ENCODE measurements around the gene ERI3.

DNA sequence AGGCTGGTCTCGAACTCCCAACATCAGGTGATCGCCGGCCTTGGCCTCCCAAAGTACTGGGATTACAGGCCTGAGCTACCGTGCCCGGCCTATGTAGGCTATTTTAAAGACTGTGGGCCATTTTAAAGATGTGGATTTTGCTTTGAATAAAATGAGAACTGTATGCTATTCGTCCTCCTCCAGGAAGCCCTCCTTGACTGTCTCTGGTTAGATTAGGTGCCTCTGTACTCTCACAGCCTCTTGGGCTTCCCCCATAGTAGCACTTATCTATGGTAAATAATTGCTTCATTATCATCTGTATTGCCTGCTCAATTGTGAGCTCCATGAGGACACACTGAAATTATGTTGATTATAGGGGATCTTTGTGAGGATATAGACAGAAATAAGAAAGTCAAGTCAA lies 20.5 kb upstream of the ERI3 start:
- TF ChIP-seq, protein P1, sequence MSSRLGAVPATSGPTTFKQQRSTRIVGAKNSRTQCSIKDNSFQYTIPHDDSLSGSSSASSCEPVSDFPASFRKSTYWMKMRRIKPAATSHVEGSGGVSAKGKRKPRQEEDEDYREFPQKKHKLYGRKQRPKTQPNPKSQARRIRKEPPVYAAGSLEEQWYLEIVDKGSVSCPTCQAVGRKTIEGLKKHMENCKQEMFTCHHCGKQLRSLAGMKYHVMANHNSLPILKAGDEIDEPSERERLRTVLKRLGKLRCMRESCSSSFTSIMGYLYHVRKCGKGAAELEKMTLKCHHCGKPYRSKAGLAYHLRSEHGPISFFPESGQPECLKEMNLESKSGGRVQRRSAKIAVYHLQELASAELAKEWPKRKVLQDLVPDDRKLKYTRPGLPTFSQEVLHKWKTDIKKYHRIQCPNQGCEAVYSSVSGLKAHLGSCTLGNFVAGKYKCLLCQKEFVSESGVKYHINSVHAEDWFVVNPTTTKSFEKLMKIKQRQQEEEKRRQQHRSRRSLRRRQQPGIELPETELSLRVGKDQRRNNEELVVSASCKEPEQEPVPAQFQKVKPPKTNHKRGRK (tag; IDR thresholded peaks at IDR 0.05): no peak
- no peak for TF ChIP-seq CTBP1 (IDR thresholded peaks at IDR 0.05; ENCODE audit: borderline replicate concordance)
- TF ChIP-seq, protein P2, sequence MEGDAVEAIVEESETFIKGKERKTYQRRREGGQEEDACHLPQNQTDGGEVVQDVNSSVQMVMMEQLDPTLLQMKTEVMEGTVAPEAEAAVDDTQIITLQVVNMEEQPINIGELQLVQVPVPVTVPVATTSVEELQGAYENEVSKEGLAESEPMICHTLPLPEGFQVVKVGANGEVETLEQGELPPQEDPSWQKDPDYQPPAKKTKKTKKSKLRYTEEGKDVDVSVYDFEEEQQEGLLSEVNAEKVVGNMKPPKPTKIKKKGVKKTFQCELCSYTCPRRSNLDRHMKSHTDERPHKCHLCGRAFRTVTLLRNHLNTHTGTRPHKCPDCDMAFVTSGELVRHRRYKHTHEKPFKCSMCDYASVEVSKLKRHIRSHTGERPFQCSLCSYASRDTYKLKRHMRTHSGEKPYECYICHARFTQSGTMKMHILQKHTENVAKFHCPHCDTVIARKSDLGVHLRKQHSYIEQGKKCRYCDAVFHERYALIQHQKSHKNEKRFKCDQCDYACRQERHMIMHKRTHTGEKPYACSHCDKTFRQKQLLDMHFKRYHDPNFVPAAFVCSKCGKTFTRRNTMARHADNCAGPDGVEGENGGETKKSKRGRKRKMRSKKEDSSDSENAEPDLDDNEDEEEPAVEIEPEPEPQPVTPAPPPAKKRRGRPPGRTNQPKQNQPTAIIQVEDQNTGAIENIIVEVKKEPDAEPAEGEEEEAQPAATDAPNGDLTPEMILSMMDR (IDR thresholded peaks at IDR 0.05 in 2 of 3, conservative IDR thresholded peaks at IDR 0.05 in 1 of 3; ENCODE audit: insufficient read depth in 2 of 3, low read depth in 1 of 3, low read length in 3 of 3): no peak
